Activated CD8-positive, alpha-beta memory T cell treated with anti-CD3 and anti-CD28 coated beads for 36 hours (primary cell): ENCODE measurements around the gene CELF6. TPM values are rescaled to one million over a fixed set of nuclear protein-coding genes. Genes with fewer than 3 reads are reported as not detected.

ENCODE experiments used
- CTCF ChIA-PET: fragments of 350-600 bp; sonication (Branson Sonifier 250); formaldehyde crosslinking; loops from one replicate; lab custom pipeline; 2021; ENCODE audit warnings: antibody characterized with exemption; lab: Charles Lee
- POLR2A ChIA-PET: fragments of 350-600 bp; sonication (Branson Sonifier 250); formaldehyde crosslinking; loops from one replicate; lab custom pipeline; 2021; ENCODE audit warnings: antibody characterized with exemption; lab: Charles Lee
- total RNA-seq, 2 experiments: library from RNA; stranded (reverse); gene quantifications; one replicate each; pipeline ENCODE4 v1.2.3, GENCODE V29; 2021

The CELF6 gene
- total RNA-seq, 2 experiments from 2014 or later = 0.23 to 0.42 TPM

GRCh38 chr15:72237029-72237852, 82.7 kb downstream of the CELF6 start:
- ChIA-PET CTCF (interaction anchor here (1.0 to 3.0 kb wide), 3 partner anchors 10 to 48 kb away, joined by 3 to 16 read pairs (median 3); no protein-coding TSS in a partner anchor), POLR2A (interaction anchor here (3.4 kb wide), 1 partner anchor 10 kb away, joined by 50 read pairs; no protein-coding TSS in a partner anchor)

- ChIA-PET CTCF (interaction anchor here (3.0 kb wide), 1 partner anchor 9 kb away, joined by 16 read pairs; no protein-coding TSS in a partner anchor), POLR2A (interaction anchor here (3.4 kb wide), 1 partner anchor 9 kb away, joined by 50 read pairs; no protein-coding TSS in a partner anchor)
These were observed 83.5 kb downstream of the CELF6 start for GRCh38 chr15:72236381-72237003.

- CTCF ChIA-PET = interaction anchor here (3.0 kb wide), 1 partner anchor 8 kb away, joined by 16 read pairs; no protein-coding TSS in a partner anchor
- POLR2A ChIA-PET = no interaction called here
These were observed 84.7 kb downstream of the CELF6 start for GRCh38 chr15:72235298-72235697.

Other genes with a start within 250 kb of the CELF6 start
- 10 to 100 TPM; 18.0 to 18.8 TPM for gene MYO9A, start 202.0 kb downstream of the CELF6 start, total RNA-seq
- gene SENP8, start 201.8 kb downstream of the CELF6 start, total RNA-seq = 1 to 10 TPM; 3.0 TPM
- gene GRAMD2A, start 122.4 kb downstream of the CELF6 start, total RNA-seq = not detected
- gene PKM, start 89.0 kb downstream of the CELF6 start, total RNA-seq = 1,000 to 10,000 TPM; 2,552 to 2,669 TPM
- 10 to 100 TPM; 54.4 to 54.9 TPM for gene PARP6, start 47.6 kb downstream of the CELF6 start, total RNA-seq
- 10 to 100 TPM; 68.2 to 72.5 TPM for gene HEXA, start 55.9 kb upstream of the CELF6 start, total RNA-seq
- gene TMEM202, start 78.1 kb upstream of the CELF6 start, total RNA-seq = not detected
- gene ARIH1, start 154.2 kb upstream of the CELF6 start, total RNA-seq = 100 to 1,000 TPM; 146 to 155 TPM